K562 (cell line): ENCODE measurements around the gene RASGRP2. TPM values are rescaled to one million over a fixed set of nuclear protein-coding genes. Genes with fewer than 3 reads are reported as not detected.

Experiments used
- ATAC-seq: fragments of 200-7000 bp; cut with Tn5 transposase; 3 replicates; pipeline ENCODE4 v1.9.1; 2020; ENCODE audit warnings: moderate library complexity
- BruUV-seq: library from RNA; stranded (reverse); fragments of 400-500 nt; replicated peaks from 2 replicates; lab custom pipeline; 2021; lab: Mats Ljungman, UMichigan
- CTCF ChIA-PET: fragments of 300-600 bp; formaldehyde crosslinking; extraction: SDS; loops from one replicate; lab custom pipeline; 2021; ENCODE audit warnings: low intra/inter-chr PET ratio; lab: Yijun Ruan, JAX
- POLR2A ChIA-PET: fragments of 300-600, 350-650 bp; sonication (Branson Sonifier 250); formaldehyde crosslinking; extraction: SDS; loops from one replicate; lab custom pipeline; 2021; ENCODE audit warnings: antibody characterized with exemption, inconsistent platforms; lab: Yijun Ruan, JAX
- DNase-seq, 4 experiments: peaks; one replicate each; pipeline versions ENCODE4 v3.0.0 to v3.0.0-alpha.2; 2011 to 2018; ENCODE audit warnings: low spot score in 3 of 4, mixed read lengths in 3 of 4; ENCODE audit errors: extremely low read depth in 1 of 4
- FAIRE-seq: peaks from 2 replicates; lab custom pipeline; 2011; peaks lifted over from hg19 to GRCh38; lab: Jason Lieb, UNC
- H2AFZ ChIP-seq: 2 replicates; pipeline ENCODE4 v1.6.0; 2011; ENCODE audit warnings: low read depth, low read length, control low read depth, inconsistent platforms
- H3K27ac ChIP-seq: fragments of 200-600 bp; 3 replicates; pipeline ENCODE4 v1.8.0; 2011; ENCODE audit warnings: low read depth, mild to moderate bottlenecking, control low read depth, inconsistent platforms, low read length, moderate library complexity, mixed read lengths; ENCODE audit errors: extremely low read depth
- H3K27me3 ChIP-seq, 2 experiments: fragments of 300-600 bp in 1 of 2; 2 replicates in 1 of 2; 3 replicates in 1 of 2; pipeline versions ENCODE4 v1.6.0 to v1.8.0; 2011; ENCODE audit warnings: inconsistent platforms in 2 of 2, low read length in 2 of 2, mild to moderate bottlenecking in 1 of 2, mixed read lengths in 1 of 2, moderate library complexity in 1 of 2; ENCODE audit not compliant: control insufficient read depth in 2 of 2, insufficient read depth in 2 of 2
- H3K36me3 ChIP-seq: fragments of 300-600 bp; 3 replicates; pipeline ENCODE4 v1.8.0; 2011; ENCODE audit warnings: mild to moderate bottlenecking, low read length, inconsistent platforms; ENCODE audit not compliant: control insufficient read depth, insufficient read depth
- H3K4me1 ChIP-seq, 2 experiments: fragments of 200-600 bp in 1 of 2; replicated peaks in 1 of 2; 2 replicates in 1 of 2; 3 replicates in 1 of 2; pipeline versions ENCODE4 v1.5.1 to v1.8.0; 2011; ENCODE audit warnings: inconsistent platforms in 2 of 2, low read length in 2 of 2, mild to moderate bottlenecking in 1 of 2, mixed read lengths in 1 of 2, moderate library complexity in 1 of 2; ENCODE audit not compliant: control insufficient read depth in 2 of 2, insufficient read depth in 2 of 2
- H3K4me2 ChIP-seq: 2 replicates; pipeline ENCODE4 v1.6.1; 2011; ENCODE audit warnings: low read length, control low read depth, inconsistent platforms, mixed read lengths; ENCODE audit not compliant: insufficient read depth
- H3K4me3 ChIP-seq: fragments of 200-600 bp; sonication (generic), shearing (Covaris generic); 2 replicates; pipeline ENCODE4 v1.5.1; 2016; ENCODE audit warnings: control low read depth, inconsistent platforms
- H3K79me2 ChIP-seq: fragments of 200-600 bp; 3 replicates; pipeline ENCODE4 v1.8.0; 2011; ENCODE audit warnings: low read length, inconsistent platforms; ENCODE audit not compliant: control insufficient read depth, insufficient read depth
- H3K9ac ChIP-seq, 2 experiments: 2 replicates each; pipeline versions ENCODE4 v1.6.0 to v1.6.1; 2011; ENCODE audit warnings: low read depth in 2 of 2, low read length in 2 of 2, control low read depth in 1 of 2, inconsistent platforms in 1 of 2, mild to moderate bottlenecking in 1 of 2, mixed read lengths in 1 of 2; ENCODE audit not compliant: insufficient read depth in 1 of 2
- H3K9me1 ChIP-seq: one replicate; pipeline ENCODE4 v1.6.0; 2011; ENCODE audit warnings: inconsistent platforms, mild to moderate bottlenecking, low read length, moderate library complexity; ENCODE audit not compliant: control insufficient read depth, insufficient read depth
- H3K9me3 ChIP-seq: replicated peaks from 2 replicates; pipeline ENCODE4 v1.5.1; 2011; ENCODE audit warnings: low read depth, low read length, inconsistent platforms; ENCODE audit not compliant: control insufficient read depth, insufficient read depth
- H4K20me1 ChIP-seq: replicated peaks from 2 replicates; pipeline ENCODE4 v1.6.1; 2011; ENCODE audit warnings: low read length, inconsistent platforms, mixed read lengths; ENCODE audit not compliant: control insufficient read depth, insufficient read depth
- ELF1 ChIP-seq: fragments of 200-800 bp; sonication (Bioruptor generic); IDR thresholded peaks from 2 replicates; pipeline ENCODE4 v1.6.1; 2016; ENCODE audit warnings: missing genetic modification characterization, missing compliant biosample characterization
- GABPB1 ChIP-seq: sonication (generic); formaldehyde crosslinking; IDR thresholded peaks from 2 replicates; pipeline ENCODE4 v1.8.0; 2022; ENCODE audit warnings: mild to moderate bottlenecking, missing genetic modification reagents
- JUND ChIP-seq, 2 experiments: IDR thresholded peaks; 2 replicates in 1 of 2; 3 replicates in 1 of 2; pipeline ENCODE4 v1.6.1; 2011; ENCODE audit warnings: borderline replicate concordance in 2 of 2, low read depth in 2 of 2, low read length in 2 of 2, improper control_type of control experiment in 1 of 2, missing biosample characterization in 1 of 2, missing genetic modification characterization in 1 of 2, missing genetic modification reagents in 1 of 2
- RBM14 ChIP-seq: fragments of 200-400 bp; formaldehyde crosslinking; IDR thresholded peaks from 2 replicates; pipeline ENCODE4 v1.6.1; 2018; ENCODE audit warnings: low read depth, mild to moderate bottlenecking, low read length, moderate library complexity, borderline replicate concordance; ENCODE audit not compliant: insufficient read depth
- SETDB1 ChIP-seq: IDR thresholded peaks from one replicate; pipeline ENCODE4 v1.6.1; 2012; ENCODE audit warnings: low read length, control low read depth, inconsistent platforms
- SIN3A ChIP-seq, 2 experiments: fragments of 150-350 bp in 1 of 2; IDR thresholded peaks; 2 replicates each; pipeline ENCODE4 v1.6.1; 2011 to 2016; ENCODE audit warnings: borderline replicate concordance in 2 of 2, low read depth in 2 of 2, low read length in 2 of 2, mild to moderate bottlenecking in 2 of 2, moderate library complexity in 2 of 2; ENCODE audit not compliant: control insufficient read depth in 1 of 2
- ZC3H11A ChIP-seq: IDR thresholded peaks from 2 replicates; pipeline ENCODE4 v1.6.1; 2012; ENCODE audit warnings: low read depth, low read length, improper control_type of control experiment
- WGBS: fragments of 100-300 bp; shearing (Covaris generic); methylation state at CpG from one replicate; pipeline ENCODE4 v1.1.6; 2016; ENCODE audit warnings: low coverage, mixed read lengths; ENCODE audit not compliant: insufficient coverage; ENCODE audit errors: missing lambda C conversion rate; 5-methylcytosine and 5-hydroxymethylcytosine counted together
- in situ Hi-C: fragments of 300-500 bp; cut with MboI; formaldehyde crosslinking; loops from 4 replicates; pipeline ENCODE4 v1.15.0; 2018; ENCODE audit warnings: inconsistent platforms, mixed read lengths
- intact Hi-C: fragments of 100-400 bp; cut with micrococcal nuclease; formaldehyde crosslinking; loops from 2 replicates; pipeline ENCODE4 v1.14.2; 2022
- polyA plus RNA-seq, 8 experiments: library from polyadenylated mRNA; depleted of rRNA in 4 of 8; stranded (reverse) in 5 of 8; unstranded in 3 of 8; fragments of >200 nt; fragmentation: Nextera tagmentation in 2 of 8; fragmentation: Illumina TruSeq in 1 of 8; extraction: Ambion mirVana in 2 of 8; extraction: Trizol in 1 of 8; gene quantifications; 2 replicates each; pipeline versions ENCODE4 v1.2.1 to v1.2.3, GENCODE V29; 2011 to 2014; ENCODE audit warnings: inconsistent platforms in 1 of 8, missing spikeins in 1 of 8
- total RNA-seq, 7 experiments: library from RNA; depleted of rRNA in 6 of 7; stranded (reverse); fragments of >200 nt in 6 of 7; fragmentation: Illumina TruSeq in 2 of 7; extraction: Trizol in 2 of 7; gene quantifications; 2 replicates each; pipeline versions ENCODE4 v1.2.1 to v1.2.3, GENCODE V29; 2011 to 2021; ENCODE audit warnings: low replicate concordance in 1 of 7
- TF ChIP-seq, protein P1 (sequence below): IDR thresholded peaks from 2 replicates; pipeline ENCODE4 v1.6.1; 2011; ENCODE audit warnings: borderline replicate concordance, low read depth, mild to moderate bottlenecking, moderate library complexity, low read length; ENCODE audit not compliant: insufficient read depth, poor library complexity, severe bottlenecking
- TF ChIP-seq, protein P2 (sequence below), 3 experiments: fragments of 200-800 bp in 1 of 3; fragments of 250-450 bp in 1 of 3; fragments of 450-650 bp in 1 of 3; sonication (Bioruptor Pico) in 1 of 3; sonication (Bioruptor generic) in 1 of 3; formaldehyde crosslinking in 1 of 3; IDR thresholded peaks; 2 replicates each; pipeline versions ENCODE4 v1.6.1 to v1.8.0; 2016 to 2022; ENCODE audit warnings: mild to moderate bottlenecking in 2 of 3, missing genetic modification characterization in 2 of 3, missing compliant biosample characterization in 1 of 3, moderate library complexity in 1 of 3

RASGRP2 gene
- total and polyA plus RNA-seq, 9 of the 15 experiments (the other 6 are each of a cell fraction or from before 2014, with no cell fraction given): 0.87 to 22.7 (median 5.5) TPM

DNA sequence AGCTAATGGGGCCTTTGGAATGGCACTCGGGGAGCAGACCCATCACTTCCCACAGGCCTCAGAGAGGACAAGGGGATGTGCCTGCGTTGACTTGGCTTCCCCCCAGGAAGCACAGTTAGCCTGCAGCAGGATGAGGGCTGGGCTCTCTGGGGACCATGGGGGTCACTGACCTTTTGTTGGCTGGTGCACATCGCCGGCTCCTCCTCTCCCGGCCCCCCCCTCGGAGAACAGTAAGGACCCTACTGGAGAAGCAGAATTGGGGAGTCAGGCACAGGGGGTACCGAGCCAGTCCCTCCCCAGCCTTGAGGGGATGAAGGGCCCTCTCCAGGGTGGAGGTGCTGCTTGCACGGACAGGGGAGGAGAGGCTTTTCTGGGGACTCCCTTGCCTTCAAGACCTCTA is 53.7 kb downstream of the RASGRP2 start (continued):
- TF ChIP-seq ELF1 (tag): no peak

DNA sequence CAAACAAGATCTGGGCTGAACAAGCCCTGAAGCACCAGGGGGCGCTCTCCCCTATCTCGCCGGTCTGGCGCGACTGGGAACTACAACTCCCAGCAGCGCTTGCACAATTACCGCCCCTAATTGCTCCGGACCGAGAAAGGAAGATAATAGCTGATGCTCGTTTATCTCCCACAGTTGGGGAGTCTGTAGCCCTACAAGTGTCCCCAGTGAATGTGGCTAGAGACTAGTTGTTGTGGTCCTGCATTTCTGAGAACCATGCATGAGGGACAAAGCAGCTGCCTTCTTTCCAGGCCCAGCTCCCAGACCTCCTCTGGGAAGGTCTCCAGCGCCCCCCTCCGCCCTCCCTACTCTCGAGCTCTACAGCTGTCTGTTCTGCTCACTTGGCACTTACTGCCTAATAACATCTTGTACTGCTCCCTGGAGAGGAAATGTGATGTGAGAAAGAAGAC is 55.4 kb downstream of the RASGRP2 start:
- peak; percentile 97 for FAIRE-seq
- peak overlapping the region; percentile 95 for H3K4me2 ChIP-seq
- CTCF ChIA-PET: interaction anchor here (0.6 to 1.5 kb wide), 9 partner anchors 8 to 179 kb away, joined by 3 to 13 read pairs (median 4); no protein-coding TSS in a partner anchor
- in situ Hi-C loops: no loop called here
- WGBS: 0% methylated on average over 13 of the region's 13 CpGs
- DNase-seq: peak; percentile 88 to 94 (median 91)
- POLR2A ChIA-PET: interaction anchor here (0.6 to 1.2 kb wide), 9 partner anchors 18 to 178 kb away, joined by 3 to 5 read pairs (median 3); no protein-coding TSS in a partner anchor
- H3K27ac ChIP-seq: no peak overlapping the region
- intact Hi-C loops: loop anchor here (1.0 to 2.0 kb wide), 5 partner anchors 29 to 239 kb away; partner anchors contain the start of gene NRXN2
- no peaks in the 10 kb centered on the region for H3K9me3 ChIP-seq
- H3K36me3 ChIP-seq: no peaks in the 10 kb centered on the region
- peak overlapping the region; percentile 98 for H2AFZ ChIP-seq
- peaks cover 0 to 6% of the 10 kb centered on the region in 2 experiments; a peak in 2 of 5 replicates for H3K4me1 ChIP-seq
- H3K9ac ChIP-seq: peak overlapping the region in 1 of 2 experiments; percentile 56; a peak in 1 of 4 replicates
- no peaks in the 10 kb centered on the region for H3K9me1 ChIP-seq
- peaks cover 3% of the 10 kb centered on the region for H4K20me1 ChIP-seq
- peak overlapping the region; percentile 35 for H3K4me3 ChIP-seq
- H3K27me3 ChIP-seq: peaks cover 21 to 62% of the 10 kb centered on the region in 2 experiments
- no peaks in the 10 kb centered on the region for H3K79me2 ChIP-seq
- peak; percentile 99 for ATAC-seq
- BruUV-seq: no TSS peak
- TF ChIP-seq, protein P1, sequence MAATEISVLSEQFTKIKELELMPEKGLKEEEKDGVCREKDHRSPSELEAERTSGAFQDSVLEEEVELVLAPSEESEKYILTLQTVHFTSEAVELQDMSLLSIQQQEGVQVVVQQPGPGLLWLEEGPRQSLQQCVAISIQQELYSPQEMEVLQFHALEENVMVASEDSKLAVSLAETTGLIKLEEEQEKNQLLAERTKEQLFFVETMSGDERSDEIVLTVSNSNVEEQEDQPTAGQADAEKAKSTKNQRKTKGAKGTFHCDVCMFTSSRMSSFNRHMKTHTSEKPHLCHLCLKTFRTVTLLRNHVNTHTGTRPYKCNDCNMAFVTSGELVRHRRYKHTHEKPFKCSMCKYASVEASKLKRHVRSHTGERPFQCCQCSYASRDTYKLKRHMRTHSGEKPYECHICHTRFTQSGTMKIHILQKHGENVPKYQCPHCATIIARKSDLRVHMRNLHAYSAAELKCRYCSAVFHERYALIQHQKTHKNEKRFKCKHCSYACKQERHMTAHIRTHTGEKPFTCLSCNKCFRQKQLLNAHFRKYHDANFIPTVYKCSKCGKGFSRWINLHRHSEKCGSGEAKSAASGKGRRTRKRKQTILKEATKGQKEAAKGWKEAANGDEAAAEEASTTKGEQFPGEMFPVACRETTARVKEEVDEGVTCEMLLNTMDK: peak; percentile 94
- TF ChIP-seq SIN3A (IDR thresholded peaks at IDR 0.05; ENCODE audit: borderline replicate concordance in 2 of 2, control insufficient read depth in 1 of 2, low read depth in 2 of 2, low read length in 2 of 2) (0 out of 4 replicates have a peak, but pooled peaks of 1 of the 2 experiments have one; percentile 66), JUND (IDR thresholded peaks at IDR 0.05; ENCODE audit: borderline replicate concordance, low read depth, low read length) (peak; percentile 61), JUND (tag; IDR thresholded peaks at IDR 0.05; ENCODE audit: borderline replicate concordance, low read depth, low read length) (peak; percentile 27; the same call in 2 of the 3 replicates), ZC3H11A (peak; percentile 75; the same call in 1 of the 2 replicates), SETDB1 (no peak), RBM14 (no peak), GABPB1 (CRISPR knock-in tag) (peak; percentile 81)
- TF ChIP-seq, protein P2, sequence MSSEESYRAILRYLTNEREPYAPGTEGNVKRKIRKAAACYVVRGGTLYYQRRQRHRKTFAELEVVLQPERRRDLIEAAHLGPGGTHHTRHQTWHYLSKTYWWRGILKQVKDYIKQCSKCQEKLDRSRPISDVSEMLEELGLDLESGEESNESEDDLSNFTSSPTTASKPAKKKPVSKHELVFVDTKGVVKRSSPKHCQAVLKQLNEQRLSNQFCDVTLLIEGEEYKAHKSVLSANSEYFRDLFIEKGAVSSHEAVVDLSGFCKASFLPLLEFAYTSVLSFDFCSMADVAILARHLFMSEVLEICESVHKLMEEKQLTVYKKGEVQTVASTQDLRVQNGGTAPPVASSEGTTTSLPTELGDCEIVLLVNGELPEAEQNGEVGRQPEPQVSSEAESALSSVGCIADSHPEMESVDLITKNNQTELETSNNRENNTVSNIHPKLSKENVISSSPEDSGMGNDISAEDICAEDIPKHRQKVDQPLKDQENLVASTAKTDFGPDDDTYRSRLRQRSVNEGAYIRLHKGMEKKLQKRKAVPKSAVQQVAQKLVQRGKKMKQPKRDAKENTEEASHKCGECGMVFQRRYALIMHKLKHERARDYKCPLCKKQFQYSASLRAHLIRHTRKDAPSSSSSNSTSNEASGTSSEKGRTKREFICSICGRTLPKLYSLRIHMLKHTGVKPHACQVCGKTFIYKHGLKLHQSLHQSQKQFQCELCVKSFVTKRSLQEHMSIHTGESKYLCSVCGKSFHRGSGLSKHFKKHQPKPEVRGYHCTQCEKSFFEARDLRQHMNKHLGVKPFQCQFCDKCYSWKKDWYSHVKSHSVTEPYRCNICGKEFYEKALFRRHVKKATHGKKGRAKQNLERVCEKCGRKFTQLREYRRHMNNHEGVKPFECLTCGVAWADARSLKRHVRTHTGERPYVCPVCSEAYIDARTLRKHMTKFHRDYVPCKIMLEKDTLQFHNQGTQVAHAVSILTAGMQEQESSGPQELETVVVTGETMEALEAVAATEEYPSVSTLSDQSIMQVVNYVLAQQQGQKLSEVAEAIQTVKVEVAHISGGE (CRISPR knock-in tag; IDR thresholded peaks at IDR 0.05): peak in 1 of 3 experiments; percentile 61; a peak in 1 of 6 replicates
